Karpas-422 (cell line): ENCODE measurements around the gene ABCA6. TPM values are rescaled to one million over a fixed set of nuclear protein-coding genes. Genes with fewer than 3 reads are reported as not detected.
"Not testable (repeated sequence)": the region's sequence is repeated elsewhere in the genome, so short reads cannot be mapped to it uniquely, and the experiment has no call there.

ENCODE experiments used
- DNase-seq: peaks from one replicate; pipeline ENCODE4 v3.0.0-alpha.2; 2015
- H2AFZ ChIP-seq: fragments of 200-600 bp; sonication (generic); 2 replicates; pipeline ENCODE4 v1.6.1; 2014; ENCODE audit warnings: antibody characterized with exemption, low read length, mixed read lengths
- H3K27ac ChIP-seq: fragments of 200-600 bp; sonication (generic); 2 replicates; pipeline ENCODE4 v1.5.1; 2014; ENCODE audit warnings: mild to moderate bottlenecking, low read length, moderate library complexity
- H3K27me3 ChIP-seq: fragments of 200-600 bp; sonication (generic); 2 replicates; pipeline ENCODE4 v1.6.1; 2014; ENCODE audit warnings: low read length, mixed read lengths
- H3K36me3 ChIP-seq: fragments of 200-600 bp; sonication (generic); 2 replicates; pipeline ENCODE4 v1.6.1; 2014; ENCODE audit warnings: low read length, mixed read lengths; ENCODE audit not compliant: insufficient read depth
- H3K4me1 ChIP-seq: fragments of 200-600 bp; sonication (generic); 2 replicates; pipeline ENCODE4 v1.6.1; 2014; ENCODE audit warnings: mild to moderate bottlenecking, low read length, mixed read lengths
- H3K4me2 ChIP-seq: fragments of 200-600 bp; sonication (generic); 2 replicates; pipeline ENCODE4 v1.6.1; 2014; ENCODE audit warnings: low read length, low read depth, mild to moderate bottlenecking; ENCODE audit not compliant: poor library complexity, severe bottlenecking
- H3K4me3 ChIP-seq: fragments of 200-600 bp; sonication (generic); 2 replicates; pipeline ENCODE4 v1.5.1; 2014; ENCODE audit warnings: mild to moderate bottlenecking, antibody characterized with exemption, low read length, mixed read lengths
- H3K79me2 ChIP-seq: fragments of 200-600 bp; sonication (generic); 2 replicates; pipeline ENCODE4 v1.6.1; 2014; ENCODE audit warnings: mild to moderate bottlenecking, low read length, mixed read lengths
- H3K9ac ChIP-seq: fragments of 200-600 bp; sonication (generic); 2 replicates; pipeline ENCODE4 v1.6.0; 2014; ENCODE audit warnings: low read length
- H3K9me2 ChIP-seq: fragments of 200-600 bp; sonication (generic), shearing (Covaris generic); replicated peaks from 2 replicates; pipeline ENCODE4 v1.6.0; 2014; ENCODE audit warnings: mild to moderate bottlenecking, low read length, moderate library complexity; ENCODE audit not compliant: insufficient read depth
- H3K9me3 ChIP-seq: fragments of 300-700, 200-600 bp; sonication (generic); 2 replicates; pipeline ENCODE4 v1.6.1; 2014; ENCODE audit warnings: low read length, mixed read lengths
- H4K20me1 ChIP-seq: fragments of 200-600 bp; sonication (generic); 2 replicates; pipeline ENCODE4 v1.6.1; 2014; ENCODE audit warnings: mild to moderate bottlenecking, antibody characterized with exemption, low read length, low read depth; ENCODE audit not compliant: insufficient read depth
- total RNA-seq: library from RNA; depleted of rRNA; stranded (reverse); fragments of >200 nt; shearing (Covaris generic); gene quantifications from 2 replicates; pipeline ENCODE4 v1.2.3, GENCODE V29; 2014; ENCODE audit warnings: low replicate concordance

The ABCA6 gene
- total RNA-seq, 1 experiment from 2014 or later: not detected

GRCh38 chr17:69173118-69173517, 31.4 kb upstream of the ABCA6 start:
- Histone ChIP-seq H3K9me2 (no peaks in the 10 kb centered on the region), H3K4me2 (no peak overlapping the region), H2AFZ (no peak overlapping the region), H4K20me1 (no peaks in the 10 kb centered on the region), H3K4me1 (peaks cover 3% of the 10 kb centered on the region; the same call in 1 of the 2 replicates), H3K9me3 (no peaks in the 10 kb centered on the region), H3K4me3 (no peak overlapping the region), H3K36me3 (no peaks in the 10 kb centered on the region), H3K27ac (no peak overlapping the region), H3K27me3 (no peaks in the 10 kb centered on the region), H3K79me2 (no peaks in the 10 kb centered on the region), H3K9ac (no peak overlapping the region)
- DNase-seq: no peak

GRCh38 chr17:69170377-69170776, 28.7 kb upstream of the ABCA6 start:
- H3K4me2 ChIP-seq: no peak overlapping the region
- H3K36me3 ChIP-seq: no peaks in the 10 kb centered on the region
- H4K20me1 ChIP-seq: no peaks in the 10 kb centered on the region
- peaks cover 3% of the 10 kb centered on the region; the same call in 1 of the 2 replicates for H3K4me1 ChIP-seq
- no peak overlapping the region for H3K9ac ChIP-seq
- no peak for DNase-seq
- no peaks in the 10 kb centered on the region for H3K9me2 ChIP-seq
- H3K27me3 ChIP-seq: no peaks in the 10 kb centered on the region
- no peak overlapping the region for H3K27ac ChIP-seq
- H3K9me3 ChIP-seq: no peaks in the 10 kb centered on the region
- H3K79me2 ChIP-seq: no peaks in the 10 kb centered on the region
- H2AFZ ChIP-seq: no peak overlapping the region
- no peak overlapping the region for H3K4me3 ChIP-seq

- not testable (repeated sequence) for H3K9me3 ChIP-seq, H3K9ac ChIP-seq, H3K4me3 ChIP-seq, H3K4me1 ChIP-seq, DNase-seq, H2AFZ ChIP-seq, H4K20me1 ChIP-seq, H3K9me2 ChIP-seq, H3K27me3 ChIP-seq, H3K79me2 ChIP-seq, H3K36me3 ChIP-seq, H3K27ac ChIP-seq, H3K4me2 ChIP-seq
Observed at GRCh38 chr17:69168642-69169041, 26.9 kb upstream of the ABCA6 start.

- no peaks in the 10 kb centered on the region for H3K36me3 ChIP-seq
Observed at GRCh38 chr17:69166957-69167356, 25.3 kb upstream of the ABCA6 start.

GRCh38 chr17:69164206-69164605, 22.5 kb upstream of the ABCA6 start:
- Histone ChIP-seq H3K4me1 (no peaks in the 10 kb centered on the region), H3K36me3 (no peaks in the 10 kb centered on the region), H3K9me2 (no peaks in the 10 kb centered on the region), H3K79me2 (no peaks in the 10 kb centered on the region), H4K20me1 (no peaks in the 10 kb centered on the region), H3K4me3 (no peak overlapping the region), H3K9ac (no peak overlapping the region), H2AFZ (no peak overlapping the region), H3K27ac (no peak overlapping the region), H3K4me2 (no peak overlapping the region), H3K27me3 (no peaks in the 10 kb centered on the region), H3K9me3 (no peaks in the 10 kb centered on the region)
- DNase-seq: no peak

More at GRCh38 chr17:69166957-69167356, 25.3 kb upstream of the ABCA6 start:
- H3K27me3 ChIP-seq: no peaks in the 10 kb centered on the region
- H4K20me1 ChIP-seq: no peaks in the 10 kb centered on the region
- peaks cover 3% of the 10 kb centered on the region; the same call in 1 of the 2 replicates for H3K4me1 ChIP-seq
- no peaks in the 10 kb centered on the region for H3K79me2 ChIP-seq
- no peaks in the 10 kb centered on the region for H3K9me2 ChIP-seq
- no peak overlapping the region for H3K9ac ChIP-seq
- no peak overlapping the region for H3K4me2 ChIP-seq
- no peak overlapping the region for H2AFZ ChIP-seq
- no peaks in the 10 kb centered on the region for H3K9me3 ChIP-seq
- no peak overlapping the region for H3K27ac ChIP-seq
- no peak for DNase-seq
- no peak overlapping the region for H3K4me3 ChIP-seq

- Histone ChIP-seq H3K9me2 (no peaks in the 10 kb centered on the region), H3K27ac (no peak overlapping the region), H3K79me2 (no peaks in the 10 kb centered on the region), H3K27me3 (no peaks in the 10 kb centered on the region), H3K4me3 (no peak overlapping the region), H4K20me1 (no peaks in the 10 kb centered on the region), H2AFZ (no peak overlapping the region), H3K4me2 (no peak overlapping the region), H3K9me3 (no peaks in the 10 kb centered on the region), H3K9ac (no peak overlapping the region), H3K36me3 (no peaks in the 10 kb centered on the region), H3K4me1 (no peaks in the 10 kb centered on the region)
- no peak for DNase-seq
Observed at GRCh38 chr17:69159418-69159817, 17.7 kb upstream of the ABCA6 start.

- Histone ChIP-seq H3K9me3 (no peaks in the 10 kb centered on the region), H3K4me2 (no peak overlapping the region), H3K79me2 (no peaks in the 10 kb centered on the region), H3K36me3 (no peaks in the 10 kb centered on the region), H4K20me1 (no peaks in the 10 kb centered on the region), H3K9ac (no peak overlapping the region), H3K4me1 (no peaks in the 10 kb centered on the region), H3K27ac (no peak overlapping the region), H3K27me3 (no peaks in the 10 kb centered on the region), H3K9me2 (no peaks in the 10 kb centered on the region), H3K4me3 (no peak overlapping the region), H2AFZ (no peak overlapping the region)
- DNase-seq: no peak
Observed at GRCh38 chr17:69154267-69154666, 12.6 kb upstream of the ABCA6 start.

- Histone ChIP-seq H4K20me1 (no peaks in the 10 kb centered on the region), H3K9me3 (no peaks in the 10 kb centered on the region), H3K9ac (no peak overlapping the region), H3K27me3 (no peaks in the 10 kb centered on the region), H3K79me2 (no peaks in the 10 kb centered on the region), H2AFZ (no peak overlapping the region), H3K36me3 (no peaks in the 10 kb centered on the region), H3K27ac (no peak overlapping the region), H3K4me1 (no peaks in the 10 kb centered on the region), H3K9me2 (no peaks in the 10 kb centered on the region), H3K4me2 (no peak overlapping the region), H3K4me3 (no peak overlapping the region)
- no peak for DNase-seq
Observed at GRCh38 chr17:69150333-69150732, 8.6 kb upstream of the ABCA6 start.

- Histone ChIP-seq H3K27me3 (no peaks in the 10 kb centered on the region), H3K9ac (no peak overlapping the region), H3K9me3 (no peaks in the 10 kb centered on the region), H3K4me3 (no peak overlapping the region), H4K20me1 (no peaks in the 10 kb centered on the region), H3K4me1 (no peaks in the 10 kb centered on the region), H3K36me3 (no peaks in the 10 kb centered on the region), H2AFZ (no peak overlapping the region), H3K27ac (no peak overlapping the region), H3K4me2 (no peak overlapping the region), H3K9me2 (no peaks in the 10 kb centered on the region), H3K79me2 (no peaks in the 10 kb centered on the region)
- DNase-seq: no peak
Observed at GRCh38 chr17:69147460-69147859, 5.8 kb upstream of the ABCA6 start.
